Measurements from ENCODE around the gene A2M.

The A2M gene

GRCh38 chr12:9101018-9101687 lies 14.6 kb downstream of the A2M start:
- no peaks in the 10 kb centered on the region for H3K79me2 ChIP-seq (ENCODE audit: insufficient read depth, low read length)
- no peak overlapping the region for H3K4me3 ChIP-seq (ENCODE audit: insufficient read depth, low read length, poor library complexity, severe bottlenecking)
- H3K27ac ChIP-seq (ENCODE audit: low read depth, low read length) = no peak overlapping the region
- H3K27me3 ChIP-seq (ENCODE audit: low read length) = no peaks in the 10 kb centered on the region
- no peaks in the 10 kb centered on the region for H3K9me2 ChIP-seq (replicated peaks; ENCODE audit: insufficient read depth, low read length)
- no peaks in the 10 kb centered on the region for H3K9me3 ChIP-seq (ENCODE audit: insufficient read depth, low read length)
- H4K20me1 ChIP-seq (ENCODE audit: low read depth, low read length) = no peaks in the 10 kb centered on the region
- TF ChIP-seq CTCF (IDR thresholded peaks at IDR 0.05; ENCODE audit: insufficient read depth, low read length, poor library complexity, severe bottlenecking) (no peak), EZH2phosphoT487 (conservative IDR thresholded peaks at IDR 0.05; ENCODE audit: low read length) (no peak)
- H3K36me3 ChIP-seq (ENCODE audit: low read length) = no peaks in the 10 kb centered on the region
- no peaks in the 10 kb centered on the region for H3F3A ChIP-seq (ENCODE audit: insufficient read depth)
- no peak overlapping the region for H3K9ac ChIP-seq (ENCODE audit: low read length)
- H2AFZ ChIP-seq (ENCODE audit: low read depth, low read length, severe bottlenecking) = no peak overlapping the region
- no peak overlapping the region for H3K4me2 ChIP-seq (ENCODE audit: low read depth, low read length, poor library complexity, severe bottlenecking)

GRCh38 chr12:9099552-9100190 lies 16.0 kb downstream of the A2M start:
- H4K20me1 ChIP-seq (ENCODE audit: low read depth, low read length) = no peaks in the 10 kb centered on the region
- H3F3A ChIP-seq (ENCODE audit: insufficient read depth) = no peaks in the 10 kb centered on the region
- no peaks in the 10 kb centered on the region for H3K27me3 ChIP-seq (ENCODE audit: low read length)
- TF ChIP-seq EZH2phosphoT487 (conservative IDR thresholded peaks at IDR 0.05; ENCODE audit: low read length) = no peak
- TF ChIP-seq CTCF (IDR thresholded peaks at IDR 0.05; ENCODE audit: insufficient read depth, low read length, poor library complexity, severe bottlenecking) = no peak
- no peaks in the 10 kb centered on the region for H3K9me3 ChIP-seq (ENCODE audit: insufficient read depth, low read length)
- no peaks in the 10 kb centered on the region for H3K79me2 ChIP-seq (ENCODE audit: insufficient read depth, low read length)
- H3K4me2 ChIP-seq (ENCODE audit: low read depth, low read length, poor library complexity, severe bottlenecking) = no peak overlapping the region
- no peaks in the 10 kb centered on the region for H3K36me3 ChIP-seq (ENCODE audit: low read length)
- H3K9me2 ChIP-seq (replicated peaks; ENCODE audit: insufficient read depth, low read length) = no peaks in the 10 kb centered on the region
- H3K9ac ChIP-seq (ENCODE audit: low read length) = no peak overlapping the region
- H3K27ac ChIP-seq (ENCODE audit: low read depth, low read length) = no peak overlapping the region
- no peak overlapping the region for H3K4me3 ChIP-seq (ENCODE audit: insufficient read depth, low read length, poor library complexity, severe bottlenecking)
- no peak overlapping the region for H2AFZ ChIP-seq (ENCODE audit: low read depth, low read length, severe bottlenecking)

- Histone ChIP-seq H3K27ac (ENCODE audit: low read depth, low read length) (no peak overlapping the region), H3K9me3 (ENCODE audit: insufficient read depth, low read length) (no peaks in the 10 kb centered on the region), H3K27me3 (ENCODE audit: low read length) (no peaks in the 10 kb centered on the region), H4K20me1 (ENCODE audit: low read depth, low read length) (no peaks in the 10 kb centered on the region), H3K9ac (ENCODE audit: low read length) (no peak overlapping the region), H3F3A (ENCODE audit: insufficient read depth) (no peaks in the 10 kb centered on the region), H3K79me2 (ENCODE audit: insufficient read depth, low read length) (no peaks in the 10 kb centered on the region), H3K4me2 (ENCODE audit: low read depth, low read length, poor library complexity, severe bottlenecking) (no peak overlapping the region), H3K4me3 (ENCODE audit: insufficient read depth, low read length, poor library complexity, severe bottlenecking) (no peak overlapping the region), H3K36me3 (ENCODE audit: low read length) (no peaks in the 10 kb centered on the region), H2AFZ (ENCODE audit: low read depth, low read length, severe bottlenecking) (no peak overlapping the region), H3K9me2 (replicated peaks; ENCODE audit: insufficient read depth, low read length) (no peaks in the 10 kb centered on the region)
- no peak for TF ChIP-seq EZH2phosphoT487 (conservative IDR thresholded peaks at IDR 0.05; ENCODE audit: low read length)
- no peak for TF ChIP-seq CTCF (IDR thresholded peaks at IDR 0.05; ENCODE audit: insufficient read depth, low read length, poor library complexity, severe bottlenecking)
Measured at GRCh38 chr12:9098463-9099026, 17.2 kb downstream of the A2M start.

Data from SU-DHL-6 (cell line).